ENCODE measurements around the gene IGFBP7.

DNA sequence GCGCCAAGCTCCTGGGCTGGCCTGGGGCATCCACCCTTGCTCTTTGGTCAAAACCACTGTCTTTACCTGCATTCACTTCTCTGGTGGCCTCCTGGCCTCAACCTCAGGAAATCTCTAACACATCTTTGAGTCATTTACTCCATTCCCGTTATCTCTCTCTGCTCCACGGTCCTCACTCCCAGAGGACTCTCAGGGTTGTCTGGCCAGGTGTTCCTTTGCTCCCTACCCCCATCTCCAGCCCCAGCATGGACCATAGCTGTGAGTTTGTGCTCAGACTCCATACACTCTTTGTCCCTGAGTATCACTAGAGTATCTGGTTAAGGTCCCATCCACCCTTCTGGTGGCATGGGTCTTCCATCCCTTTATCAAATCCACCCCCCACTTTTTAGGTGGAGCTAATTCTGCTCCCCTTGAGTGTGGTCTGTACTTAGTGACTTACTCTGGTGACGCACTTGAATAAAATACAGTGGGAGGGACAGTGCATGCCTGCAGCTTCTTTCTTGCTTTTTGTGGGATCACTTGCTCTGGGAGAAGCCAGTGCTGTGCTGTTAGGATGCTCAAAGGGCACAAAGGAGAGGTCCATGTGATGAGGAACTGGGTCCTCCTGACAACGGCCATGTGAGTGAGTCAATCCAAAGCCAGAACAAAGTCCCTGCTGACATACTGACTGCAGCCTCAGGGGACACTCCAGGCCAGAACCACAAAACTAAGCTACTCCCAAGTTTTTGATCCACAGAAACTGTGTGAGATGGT, 44.3 kb downstream of the IGFBP7 start:
- TF ChIP-seq POLR2A (IDR thresholded peaks at IDR 0.05): no peak
- TF ChIP-seq, protein P1, sequence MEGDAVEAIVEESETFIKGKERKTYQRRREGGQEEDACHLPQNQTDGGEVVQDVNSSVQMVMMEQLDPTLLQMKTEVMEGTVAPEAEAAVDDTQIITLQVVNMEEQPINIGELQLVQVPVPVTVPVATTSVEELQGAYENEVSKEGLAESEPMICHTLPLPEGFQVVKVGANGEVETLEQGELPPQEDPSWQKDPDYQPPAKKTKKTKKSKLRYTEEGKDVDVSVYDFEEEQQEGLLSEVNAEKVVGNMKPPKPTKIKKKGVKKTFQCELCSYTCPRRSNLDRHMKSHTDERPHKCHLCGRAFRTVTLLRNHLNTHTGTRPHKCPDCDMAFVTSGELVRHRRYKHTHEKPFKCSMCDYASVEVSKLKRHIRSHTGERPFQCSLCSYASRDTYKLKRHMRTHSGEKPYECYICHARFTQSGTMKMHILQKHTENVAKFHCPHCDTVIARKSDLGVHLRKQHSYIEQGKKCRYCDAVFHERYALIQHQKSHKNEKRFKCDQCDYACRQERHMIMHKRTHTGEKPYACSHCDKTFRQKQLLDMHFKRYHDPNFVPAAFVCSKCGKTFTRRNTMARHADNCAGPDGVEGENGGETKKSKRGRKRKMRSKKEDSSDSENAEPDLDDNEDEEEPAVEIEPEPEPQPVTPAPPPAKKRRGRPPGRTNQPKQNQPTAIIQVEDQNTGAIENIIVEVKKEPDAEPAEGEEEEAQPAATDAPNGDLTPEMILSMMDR (IDR thresholded peaks at IDR 0.05 in 4 of 5, conservative IDR thresholded peaks at IDR 0.05 in 1 of 5): no peak

All from gastrocnemius medialis (tissue), 4 donors.